ENCODE results near the gene FBXW10.
"Not testable (repeated sequence)": the region's sequence is repeated elsewhere in the genome, so short reads cannot be mapped to it uniquely, and the experiment has no call there.

The FBXW10 gene

DNA sequence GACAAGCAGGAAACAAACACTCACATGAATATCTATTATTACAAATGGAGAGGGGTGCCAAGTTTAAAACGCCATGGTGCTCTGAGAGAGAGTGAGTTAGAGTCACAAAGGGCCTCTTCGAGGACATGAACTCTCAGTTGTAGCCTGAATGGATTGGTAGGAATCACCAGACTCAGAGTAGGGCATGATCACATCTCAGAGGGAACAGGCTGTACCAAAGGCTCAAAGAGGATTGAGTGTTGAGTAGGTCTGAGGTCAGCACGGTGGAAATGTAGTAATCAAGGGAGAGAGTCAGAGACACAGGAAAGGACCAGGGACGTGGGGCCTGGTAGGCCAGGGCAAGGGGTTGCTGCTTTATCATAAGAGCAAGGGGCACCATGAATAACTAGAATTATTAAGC lies 10.5 kb upstream of the FBXW10 start:
- Mint-ChIP-seq H3K27ac (peak overlapping the region; percentile 87), H3K36me3 (ENCODE audit: low read depth) (peaks cover 32% of the 10 kb centered on the region)
- H3K4me1 Mint-ChIP-seq; DNase-seq; H3K4me3 Mint-ChIP-seq; H3K9me3 Mint-ChIP-seq; H3K27me3 Mint-ChIP-seq (ENCODE audit: low read depth, poor library complexity): not testable (repeated sequence)

DNA sequence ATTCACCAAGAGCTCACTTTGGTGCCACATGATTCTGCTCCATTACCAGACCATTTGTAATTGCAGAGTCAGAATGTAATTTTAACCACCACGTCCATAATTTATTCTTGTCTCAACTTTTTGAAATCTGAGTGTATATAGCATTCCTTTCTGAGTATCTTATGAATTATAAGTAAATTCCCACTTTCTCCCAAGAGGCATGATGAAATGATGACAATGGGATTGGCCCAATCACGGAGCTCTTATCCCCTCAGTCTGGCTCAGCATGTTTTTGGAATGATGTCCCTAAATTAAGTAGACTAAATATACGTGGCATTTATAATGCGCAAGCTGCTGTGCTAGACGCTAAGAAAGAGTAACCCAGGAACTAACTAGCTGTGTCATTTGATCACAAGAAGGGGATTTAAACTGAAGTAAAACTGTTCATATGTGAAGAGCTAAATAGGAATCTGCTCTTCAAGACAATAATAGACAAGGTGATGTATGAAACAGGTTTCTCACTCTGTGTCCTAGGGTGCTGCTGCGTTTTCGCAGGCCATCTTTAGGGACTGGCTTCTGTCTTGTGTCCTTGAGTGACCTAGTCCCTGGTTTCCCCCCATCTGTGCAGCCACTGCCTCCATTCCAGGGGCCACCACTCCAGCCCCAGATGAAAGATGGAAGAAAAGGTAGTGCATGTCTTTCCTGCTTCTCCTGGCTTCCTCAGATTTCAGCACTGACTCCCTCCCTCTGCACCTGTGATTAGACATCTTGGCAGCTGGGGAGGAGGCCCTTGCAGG lies 4.0 kb upstream of the FBXW10 start:
- H3K36me3 Mint-ChIP-seq (ENCODE audit: low read depth); H3K27me3 Mint-ChIP-seq (ENCODE audit: low read depth, poor library complexity); DNase-seq; H3K4me1 Mint-ChIP-seq; H3K4me3 Mint-ChIP-seq; H3K27ac Mint-ChIP-seq; H3K9me3 Mint-ChIP-seq: not testable (repeated sequence)

DNA sequence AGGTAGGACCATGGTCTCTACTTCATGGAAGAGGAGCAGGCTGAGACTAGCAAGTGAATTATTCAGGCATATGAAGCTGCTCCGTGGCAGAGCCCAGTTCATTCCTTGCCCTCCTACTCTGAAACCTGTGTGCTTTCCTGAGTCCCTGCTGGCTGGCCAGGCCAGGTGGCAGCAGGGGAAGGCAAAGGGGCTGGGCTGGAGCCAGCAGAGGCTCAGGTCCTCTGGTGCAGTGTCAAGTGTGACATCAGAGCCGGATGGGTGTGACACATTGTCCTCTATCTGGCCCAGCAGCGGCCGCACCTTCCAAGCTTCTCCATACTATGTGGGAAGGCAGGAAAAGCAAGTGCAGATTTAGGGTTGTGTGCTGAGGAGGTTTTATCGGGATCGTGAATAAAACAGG lies 2.6 kb upstream of the FBXW10 start:
- not testable (repeated sequence) for H3K4me3 Mint-ChIP-seq; H3K36me3 Mint-ChIP-seq (ENCODE audit: low read depth); H3K27me3 Mint-ChIP-seq (ENCODE audit: low read depth, poor library complexity); H3K27ac Mint-ChIP-seq; DNase-seq; H3K9me3 Mint-ChIP-seq
- H3K4me1 Mint-ChIP-seq: peaks cover 16% of the 10 kb centered on the region

DNA sequence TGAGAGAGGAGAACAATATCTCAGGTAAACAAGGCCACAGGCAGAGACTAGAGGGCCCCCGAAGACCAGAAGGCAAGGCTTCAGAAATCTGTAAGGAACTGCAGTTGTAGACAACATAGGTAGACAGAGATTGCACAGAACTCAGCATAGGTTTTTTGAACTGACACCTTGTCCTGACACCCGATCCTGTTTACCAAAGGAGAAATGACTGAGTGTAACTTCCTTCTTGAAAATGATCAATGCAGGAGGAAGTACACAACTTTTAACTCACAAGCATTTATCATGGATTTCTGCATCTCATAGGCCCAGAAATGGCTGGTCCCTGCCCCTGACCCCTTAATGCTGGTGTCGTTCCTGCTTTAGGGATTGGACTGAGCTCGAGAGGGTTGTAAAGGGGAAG lies 872 bp downstream of the FBXW10 start:
- peak overlapping the region; percentile 13 for H3K27ac Mint-ChIP-seq
- not testable (repeated sequence) for DNase-seq; H3K27me3 Mint-ChIP-seq (ENCODE audit: low read depth, poor library complexity); H3K4me3 Mint-ChIP-seq; H3K9me3 Mint-ChIP-seq; H3K36me3 Mint-ChIP-seq (ENCODE audit: low read depth)
- peaks cover 29% of the 10 kb centered on the region for H3K4me1 Mint-ChIP-seq

DNA sequence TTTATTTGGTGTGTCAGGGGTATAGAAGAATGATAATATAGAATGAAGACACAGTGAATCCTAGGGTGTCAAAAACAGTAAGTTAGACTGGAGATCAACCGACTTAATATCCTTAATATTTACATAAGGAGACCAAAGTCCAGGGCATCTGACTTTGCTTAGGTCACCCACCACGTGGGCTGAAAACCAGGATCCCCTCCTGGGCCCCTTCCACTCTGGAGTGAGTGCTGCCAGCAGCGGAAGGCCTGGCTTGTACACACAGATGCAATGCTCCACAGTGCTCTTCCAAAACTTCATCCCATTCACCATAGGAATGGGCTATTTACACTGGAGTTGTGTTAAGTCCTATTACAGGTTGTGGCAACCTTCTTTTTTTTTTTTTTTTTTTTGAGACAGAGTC lies 2.7 kb downstream of the FBXW10 start:
- not testable (repeated sequence) for H3K4me3 Mint-ChIP-seq; H3K9me3 Mint-ChIP-seq; H3K27me3 Mint-ChIP-seq (ENCODE audit: low read depth, poor library complexity); H3K27ac Mint-ChIP-seq; DNase-seq; H3K36me3 Mint-ChIP-seq (ENCODE audit: low read depth)
- H3K4me1 Mint-ChIP-seq: peaks cover 37% of the 10 kb centered on the region

DNA sequence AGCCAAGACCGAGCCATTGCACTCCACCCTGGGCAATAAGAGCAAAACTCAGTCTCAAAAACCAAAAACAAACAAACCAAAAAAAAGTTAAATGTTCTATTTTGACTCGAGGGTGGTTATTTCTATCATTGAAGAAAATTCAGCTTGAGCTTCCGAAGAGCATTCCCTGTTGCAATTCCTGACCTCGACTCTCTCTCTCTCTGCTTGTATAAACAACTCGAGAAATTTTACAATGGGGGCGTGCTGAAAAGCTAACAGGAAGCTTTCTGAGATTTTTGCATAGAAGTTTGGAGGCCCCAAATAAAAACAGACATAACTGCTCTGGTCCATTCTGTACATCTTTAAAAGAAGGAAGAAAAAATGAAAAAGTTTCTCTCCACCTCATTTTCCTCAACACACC lies 3.6 kb downstream of the FBXW10 start:
- H3K4me3 Mint-ChIP-seq; H3K36me3 Mint-ChIP-seq (ENCODE audit: low read depth); H3K27me3 Mint-ChIP-seq (ENCODE audit: low read depth, poor library complexity); DNase-seq; H3K9me3 Mint-ChIP-seq: not testable (repeated sequence)
- Mint-ChIP-seq H3K4me1 (peaks cover 40% of the 10 kb centered on the region), H3K27ac (peak overlapping the region; percentile 25)

DNA sequence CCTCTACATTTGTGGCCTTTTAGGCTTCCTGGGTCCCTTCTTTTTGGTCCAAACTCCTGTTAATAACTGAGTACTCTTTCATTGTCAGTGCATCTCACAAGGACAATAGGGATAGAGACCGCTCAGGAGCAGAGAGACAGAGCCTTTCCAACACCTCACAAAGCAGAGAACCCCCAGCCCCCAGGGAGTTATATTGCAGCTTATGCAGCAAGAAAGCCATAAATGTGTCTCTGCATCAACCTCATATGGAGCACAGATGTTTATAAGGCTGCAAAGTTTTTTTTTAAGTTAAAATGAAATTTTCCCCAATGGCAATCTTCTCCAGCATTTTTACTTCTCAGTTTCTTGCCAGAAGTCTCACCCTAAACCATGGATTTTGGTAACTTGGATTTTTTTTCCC lies 6.4 kb downstream of the FBXW10 start:
- not testable (repeated sequence) for H3K9me3 Mint-ChIP-seq; H3K36me3 Mint-ChIP-seq (ENCODE audit: low read depth); DNase-seq; H3K4me3 Mint-ChIP-seq; H3K27me3 Mint-ChIP-seq (ENCODE audit: low read depth, poor library complexity)
- Mint-ChIP-seq H3K4me1 (peaks cover 37% of the 10 kb centered on the region), H3K27ac (peak overlapping the region; percentile 83)

DNA sequence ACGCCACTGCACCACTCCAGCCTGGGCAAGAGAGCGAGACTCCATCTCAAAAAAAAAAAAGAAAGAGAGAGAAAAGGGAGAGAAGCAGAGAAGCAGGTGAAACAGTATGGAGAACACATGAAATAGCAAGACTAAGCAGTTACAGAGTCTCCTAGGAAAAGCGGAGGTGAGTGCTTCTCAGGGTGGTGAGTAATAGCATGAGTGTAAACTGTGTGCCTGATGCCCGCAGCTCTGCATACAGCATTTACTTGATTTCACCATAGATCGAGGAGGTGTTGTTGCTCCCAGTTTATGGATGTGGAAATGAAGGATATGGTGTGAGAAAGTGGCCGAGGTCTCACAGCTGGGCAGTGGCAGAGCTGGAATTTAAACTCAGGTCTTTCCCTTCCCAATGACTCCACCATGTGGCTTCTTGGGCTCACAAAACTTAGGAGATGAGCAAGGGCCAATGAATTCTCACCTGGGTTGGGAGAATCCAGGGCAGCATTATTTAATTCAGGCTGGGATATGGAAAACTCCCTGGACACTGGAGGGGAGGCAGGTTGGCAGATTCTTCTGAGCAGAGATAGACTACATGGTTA lies 10.1 kb downstream of the FBXW10 start:
- DNase-seq, H3K9me3 Mint-ChIP-seq: not testable (repeated sequence)

DNA sequence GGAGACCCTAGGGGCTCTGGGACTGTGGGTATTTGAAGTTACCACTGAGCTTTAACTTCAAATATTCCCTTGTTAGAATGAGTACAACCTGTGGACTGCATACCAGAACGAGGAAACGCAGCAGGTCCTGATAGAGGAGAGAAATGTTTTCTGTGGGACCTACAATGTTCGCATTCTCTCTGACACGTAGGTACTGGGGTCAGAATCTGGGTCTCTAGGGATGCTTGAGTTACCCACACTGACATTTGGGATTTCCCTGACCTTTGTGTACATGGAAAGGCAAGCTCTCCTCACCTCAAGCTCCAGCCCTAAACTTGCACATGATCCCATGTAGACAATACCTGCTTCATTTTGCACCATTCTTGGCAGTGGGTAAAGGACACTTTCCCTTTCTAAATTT lies 12.1 kb downstream of the FBXW10 start:
- not testable (repeated sequence) for H3K4me1 Mint-ChIP-seq; H3K27ac Mint-ChIP-seq; H3K27me3 Mint-ChIP-seq (ENCODE audit: low read depth, poor library complexity); H3K36me3 Mint-ChIP-seq (ENCODE audit: low read depth); H3K9me3 Mint-ChIP-seq; H3K4me3 Mint-ChIP-seq; DNase-seq

More for the DNA sequence above, 10.1 kb downstream of the FBXW10 start:
- H3K36me3 Mint-ChIP-seq (ENCODE audit: low read depth); H3K4me3 Mint-ChIP-seq; H3K27me3 Mint-ChIP-seq (ENCODE audit: low read depth, poor library complexity): not testable (repeated sequence)
- Mint-ChIP-seq H3K27ac (peak overlapping the region; percentile 57), H3K4me1 (peaks cover 17% of the 10 kb centered on the region)

DNA sequence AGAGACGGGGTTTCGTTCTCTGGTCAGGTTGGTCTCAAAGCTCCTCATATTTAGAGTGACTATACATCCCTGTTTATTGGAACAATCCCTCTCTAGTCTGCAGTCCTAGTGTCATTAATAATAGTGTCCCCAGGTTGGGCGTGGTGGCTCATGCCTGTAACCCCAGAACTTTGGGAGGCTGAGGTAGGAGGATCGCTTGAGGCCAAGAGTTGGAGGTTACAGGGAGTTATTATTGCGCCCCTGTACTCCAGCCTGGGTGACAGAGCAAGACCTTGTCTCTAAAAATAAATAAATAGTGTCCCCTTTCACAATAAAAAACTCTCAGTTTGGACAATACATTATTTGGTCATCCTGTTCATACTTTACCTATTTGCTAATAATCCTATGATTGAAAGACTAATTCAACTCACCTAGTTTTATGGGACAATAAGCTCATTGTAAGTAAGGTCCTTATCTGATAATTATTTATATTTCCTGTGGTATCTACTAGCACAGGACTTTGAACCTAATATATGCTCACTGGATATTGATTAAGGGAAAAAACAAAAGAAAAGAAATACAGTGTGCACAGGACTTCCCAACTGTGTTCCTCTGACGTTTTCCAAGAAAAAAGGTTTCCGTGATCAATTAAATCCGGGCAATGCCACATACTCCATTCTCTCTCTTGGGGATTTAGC lies 13.7 kb downstream of the FBXW10 start:
- not testable (repeated sequence) for H3K4me1 Mint-ChIP-seq; H3K27ac Mint-ChIP-seq; H3K4me3 Mint-ChIP-seq; DNase-seq; H3K36me3 Mint-ChIP-seq (ENCODE audit: low read depth); H3K9me3 Mint-ChIP-seq; H3K27me3 Mint-ChIP-seq (ENCODE audit: low read depth, poor library complexity)

DNA sequence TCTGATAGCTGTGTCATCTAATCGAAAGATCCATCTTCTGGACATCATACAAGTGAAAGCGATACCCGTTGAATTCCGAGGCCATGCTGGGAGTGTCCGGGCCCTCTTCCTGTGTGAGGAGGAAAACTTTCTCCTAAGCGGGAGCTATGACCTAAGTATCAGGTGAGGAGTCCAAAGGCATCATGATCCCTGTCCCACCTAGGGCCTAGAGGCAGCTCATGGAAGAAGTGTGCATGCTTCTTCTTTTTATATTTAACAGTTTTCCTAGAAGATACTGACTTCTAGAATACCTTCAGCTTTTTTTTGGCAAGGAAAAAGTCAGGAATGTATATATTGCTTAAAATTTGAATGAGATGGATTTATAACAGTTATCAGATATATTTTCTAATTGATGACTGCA lies 14.5 kb downstream of the FBXW10 start:
- not testable (repeated sequence) for H3K4me3 Mint-ChIP-seq; H3K36me3 Mint-ChIP-seq (ENCODE audit: low read depth); DNase-seq; H3K4me1 Mint-ChIP-seq; H3K27me3 Mint-ChIP-seq (ENCODE audit: low read depth, poor library complexity); H3K27ac Mint-ChIP-seq; H3K9me3 Mint-ChIP-seq

DNA sequence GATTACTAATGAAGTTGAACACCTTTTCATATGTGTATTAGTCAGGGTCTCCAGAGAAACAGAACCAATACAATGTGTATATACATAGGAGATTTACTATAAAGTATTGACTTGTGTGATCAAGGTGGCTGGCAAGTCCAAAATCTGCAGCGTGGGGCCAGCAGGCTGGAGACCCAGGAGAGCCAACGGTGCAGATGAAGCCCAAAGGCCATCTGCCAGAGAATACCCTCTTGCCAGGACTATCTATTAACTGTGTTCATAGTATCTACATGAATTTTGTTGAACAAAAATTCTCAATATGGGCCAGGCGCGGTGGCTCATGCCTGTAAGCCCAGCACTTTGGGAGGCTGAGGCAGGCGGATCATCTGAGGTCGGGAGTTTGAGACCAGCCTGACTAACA lies 16.4 kb downstream of the FBXW10 start:
- H3K27me3 Mint-ChIP-seq (ENCODE audit: low read depth, poor library complexity); H3K4me3 Mint-ChIP-seq; DNase-seq; H3K9me3 Mint-ChIP-seq; H3K36me3 Mint-ChIP-seq (ENCODE audit: low read depth); H3K27ac Mint-ChIP-seq; H3K4me1 Mint-ChIP-seq: not testable (repeated sequence)

DNA sequence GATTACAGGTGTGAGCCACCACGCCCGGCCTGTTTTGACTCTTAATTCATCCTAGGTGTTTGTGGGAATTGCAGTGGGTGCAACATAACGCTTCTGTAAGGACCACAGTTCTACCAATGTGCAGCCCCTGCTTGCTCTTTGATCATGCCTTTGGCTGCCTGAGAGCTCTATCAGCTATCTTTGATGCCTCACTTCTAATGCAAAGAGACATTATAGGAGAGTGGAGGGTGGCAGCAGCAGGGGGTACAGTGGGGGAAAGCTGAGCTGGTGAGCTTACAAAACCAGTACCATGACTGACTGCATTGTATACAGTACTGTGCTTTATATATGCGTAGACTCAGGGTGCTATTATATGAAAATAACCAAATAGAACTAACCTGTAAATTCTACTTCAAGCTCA lies 26.7 kb downstream of the FBXW10 start:
- not testable (repeated sequence) for DNase-seq; H3K4me3 Mint-ChIP-seq; H3K27me3 Mint-ChIP-seq (ENCODE audit: low read depth, poor library complexity); H3K9me3 Mint-ChIP-seq; H3K36me3 Mint-ChIP-seq (ENCODE audit: low read depth)
- Mint-ChIP-seq H3K4me1 (peaks cover 32% of the 10 kb centered on the region), H3K27ac (peak overlapping the region; percentile 19)

DNA sequence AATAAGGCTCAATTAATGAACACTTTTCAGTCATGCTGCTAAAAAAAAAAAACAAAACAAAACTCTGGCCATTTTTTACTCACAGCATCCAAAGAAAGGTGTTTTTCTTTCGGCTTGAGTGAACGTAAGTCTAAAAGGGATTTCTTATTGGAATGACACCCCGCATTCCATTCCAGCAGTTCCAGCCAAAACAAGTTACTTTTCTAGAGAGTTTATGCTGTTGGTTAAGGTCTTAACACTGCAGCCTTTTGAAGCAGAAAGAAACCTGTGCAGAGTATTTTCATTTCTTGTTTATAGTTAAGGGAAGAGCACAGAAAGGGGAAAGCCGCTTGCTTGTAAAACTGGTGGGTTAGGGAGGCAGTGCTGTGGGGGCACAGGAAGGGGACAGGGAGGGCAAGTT lies 27.2 kb downstream of the FBXW10 start:
- H3K9me3 Mint-ChIP-seq; H3K4me3 Mint-ChIP-seq; H3K27me3 Mint-ChIP-seq (ENCODE audit: low read depth, poor library complexity); H3K36me3 Mint-ChIP-seq (ENCODE audit: low read depth); DNase-seq: not testable (repeated sequence)
- H3K27ac Mint-ChIP-seq: peak overlapping the region; percentile 89
- peaks cover 32% of the 10 kb centered on the region for H3K4me1 Mint-ChIP-seq
